OCI-M1 (cell line): Measurements from ENCODE around the gene CHST6.
"Not testable (repeated sequence)": the region's sequence is repeated elsewhere in the genome, so short reads cannot be mapped to it uniquely, and the experiment has no call there.

Experiments
- DNase-seq: peaks from one replicate; lab custom pipeline; 2025; lab: John Stamatoyannopoulos, UW

CHST6 gene

GRCh38 chr16:75495076-75495674 is at the start of gene CHST6:
Gene CHST6 (minus strand): TSS chr16:75495441. CDS start chr16:75479828, 15,613 bp downstream.
- DNase-seq = no peak

- DNase-seq = not testable (repeated sequence)
These were observed 47.2 kb upstream of the CHST6 start for GRCh38 chr16:75542462-75542861.

DNA sequence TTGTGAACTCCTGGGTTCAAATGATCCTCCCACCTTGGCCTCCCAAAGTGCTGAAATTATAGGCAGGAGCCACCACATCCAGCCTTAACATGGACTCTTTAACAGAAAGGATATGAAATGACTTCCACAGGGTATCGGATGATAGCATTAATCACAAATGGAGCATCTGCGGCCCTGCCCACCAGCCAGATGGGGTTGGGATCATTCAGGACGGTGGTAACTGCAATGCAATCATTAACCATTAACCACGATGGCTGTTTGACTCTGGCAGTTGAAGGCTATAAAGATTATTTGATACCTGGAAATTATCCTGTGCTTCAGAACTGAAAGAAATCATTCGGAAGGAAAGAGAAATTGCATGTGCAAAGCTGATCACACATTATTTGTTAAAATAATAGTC is 46.0 kb upstream of the CHST6 start:
- DNase-seq = no peak

DNA sequence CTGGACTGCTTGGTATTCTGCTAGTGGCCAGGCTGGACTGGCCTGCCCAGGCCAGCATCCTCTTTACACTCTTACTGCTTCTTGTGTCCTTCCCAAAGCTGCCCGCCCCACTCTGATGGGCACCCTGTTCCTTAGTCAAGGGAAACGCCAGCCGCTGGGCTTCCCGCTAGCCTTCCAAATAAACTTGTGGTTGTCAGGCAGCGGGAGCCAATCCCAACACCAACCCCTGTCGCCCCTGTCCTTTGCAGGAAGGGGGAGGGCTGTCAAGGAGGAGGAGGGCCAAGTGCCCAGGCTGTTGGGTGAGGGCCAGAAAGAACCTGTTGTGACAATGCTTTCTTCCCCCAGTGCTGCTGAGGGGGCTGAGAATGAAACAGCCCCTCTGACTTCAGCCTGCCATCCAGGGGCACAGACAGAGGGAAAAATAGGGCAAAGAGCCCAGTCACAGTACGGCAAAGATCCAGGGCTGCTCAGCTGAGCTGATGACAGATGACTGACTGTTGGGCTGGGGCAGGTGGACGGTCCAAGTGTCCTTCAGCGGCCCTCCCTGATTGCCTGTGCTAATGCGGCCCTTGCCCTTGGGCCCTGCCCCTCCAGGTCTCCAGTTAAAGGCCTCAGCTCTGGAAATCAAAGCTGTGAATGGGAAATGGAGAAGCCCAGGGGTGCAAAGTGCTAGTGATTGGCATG is 43.8 kb upstream of the CHST6 start:
- not testable (repeated sequence) for DNase-seq

DNA sequence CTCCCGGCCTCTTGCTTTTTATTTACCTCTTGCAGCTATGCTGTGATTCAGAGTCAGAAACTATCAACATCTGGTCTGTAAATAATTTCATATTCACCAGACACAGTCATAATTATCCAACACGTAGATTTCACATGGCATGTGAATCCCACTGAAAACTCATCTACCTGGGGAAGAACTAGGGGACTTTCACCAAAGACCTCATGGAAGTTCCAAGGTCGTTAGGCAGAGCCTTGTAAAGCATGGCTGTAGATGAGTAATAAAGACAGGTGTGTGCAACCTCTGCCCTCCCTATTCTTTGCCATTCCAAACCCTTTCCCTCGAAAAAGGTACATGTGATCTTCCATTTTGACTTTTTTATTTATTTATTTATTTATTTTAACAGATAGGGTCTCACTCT is 42.5 kb upstream of the CHST6 start:
- no peak for DNase-seq

DNA sequence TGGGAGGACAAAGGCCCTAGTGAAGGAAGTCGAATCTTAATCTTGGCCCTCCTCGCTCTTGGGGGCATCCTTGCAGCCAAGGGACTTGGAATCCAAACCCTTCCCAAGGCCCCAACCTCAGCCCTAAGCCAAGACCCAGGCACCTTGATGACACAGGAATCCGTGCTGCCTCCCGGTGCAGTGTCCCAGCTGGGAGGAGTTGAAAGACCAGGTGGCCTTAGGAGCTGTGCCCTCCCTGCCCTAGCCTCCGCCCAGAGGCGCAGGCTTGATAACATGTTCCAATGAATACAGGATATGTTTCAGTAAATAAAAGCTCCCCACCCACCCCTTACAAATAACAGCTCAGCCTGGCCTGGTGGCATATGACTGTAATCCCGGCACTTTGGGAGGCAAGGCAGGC is 40.7 kb upstream of the CHST6 start, which contains the start of gene CHST5:
CHST5 (minus strand) TSS at position 208 of the 400 bp plus-strand sequence. CDS start 5,724 bp downstream, outside the sequence.
- no peak for DNase-seq

GRCh38 chr16:75535211-75535843 is 40.1 kb upstream of the CHST6 start:
- no peak for DNase-seq

- no peak for DNase-seq
These were observed 39.4 kb upstream of the CHST6 start for GRCh38 chr16:75534560-75535205.

- no peak for DNase-seq
These were observed 37.5 kb upstream of the CHST6 start for GRCh38 chr16:75532791-75533190.

DNA sequence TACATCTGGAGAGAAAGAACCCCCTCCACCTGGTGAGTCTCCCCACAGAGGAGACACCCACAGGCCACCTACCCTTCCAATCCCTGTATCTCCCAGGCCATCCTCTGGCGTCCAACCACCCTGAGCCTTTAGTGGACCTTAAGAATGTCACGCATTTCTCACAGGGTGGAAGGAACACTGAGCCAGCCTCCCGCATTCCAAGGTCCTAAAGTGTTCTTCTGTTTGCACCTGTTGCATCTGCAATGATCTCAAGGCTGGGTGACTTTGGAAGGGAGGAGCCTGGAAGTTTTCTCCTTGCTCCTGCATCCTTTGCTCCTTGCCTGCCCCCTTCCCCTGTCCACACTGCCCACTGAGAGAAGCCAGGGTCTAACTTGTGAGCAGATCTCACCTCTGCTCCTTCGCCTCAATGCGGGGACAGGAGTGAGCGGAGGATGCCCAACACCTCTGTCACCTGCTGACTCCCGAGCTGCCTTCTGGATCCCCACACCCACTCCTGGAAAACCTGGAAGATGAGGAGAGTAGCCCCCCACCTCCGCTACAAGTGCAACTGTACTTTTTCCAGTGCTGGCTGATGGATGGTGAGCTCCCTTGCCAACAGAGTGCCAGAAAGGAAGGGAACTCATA is 37.0 kb upstream of the CHST6 start:
- no peak for DNase-seq

DNA sequence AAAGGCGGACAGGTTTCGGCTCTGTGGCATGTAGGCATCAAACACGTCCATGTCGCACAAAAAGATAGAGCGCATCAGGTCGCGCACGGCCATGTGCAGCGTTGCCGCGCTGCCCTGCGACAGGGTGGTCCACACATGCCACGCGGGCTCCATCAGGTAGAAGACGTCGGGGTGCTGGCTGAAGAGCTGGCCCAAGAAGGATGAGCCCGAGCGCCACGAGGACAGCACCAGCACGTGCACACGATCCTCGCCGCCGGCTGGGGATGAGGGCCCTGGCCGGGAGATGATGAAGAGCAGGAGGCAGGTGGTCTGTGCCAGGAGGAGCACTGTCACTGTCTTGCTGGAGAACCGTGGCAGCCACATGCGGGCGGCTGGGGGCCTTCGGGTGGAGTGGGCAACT is 34.7 kb upstream of the CHST6 start:
- DNase-seq = no peak

DNA sequence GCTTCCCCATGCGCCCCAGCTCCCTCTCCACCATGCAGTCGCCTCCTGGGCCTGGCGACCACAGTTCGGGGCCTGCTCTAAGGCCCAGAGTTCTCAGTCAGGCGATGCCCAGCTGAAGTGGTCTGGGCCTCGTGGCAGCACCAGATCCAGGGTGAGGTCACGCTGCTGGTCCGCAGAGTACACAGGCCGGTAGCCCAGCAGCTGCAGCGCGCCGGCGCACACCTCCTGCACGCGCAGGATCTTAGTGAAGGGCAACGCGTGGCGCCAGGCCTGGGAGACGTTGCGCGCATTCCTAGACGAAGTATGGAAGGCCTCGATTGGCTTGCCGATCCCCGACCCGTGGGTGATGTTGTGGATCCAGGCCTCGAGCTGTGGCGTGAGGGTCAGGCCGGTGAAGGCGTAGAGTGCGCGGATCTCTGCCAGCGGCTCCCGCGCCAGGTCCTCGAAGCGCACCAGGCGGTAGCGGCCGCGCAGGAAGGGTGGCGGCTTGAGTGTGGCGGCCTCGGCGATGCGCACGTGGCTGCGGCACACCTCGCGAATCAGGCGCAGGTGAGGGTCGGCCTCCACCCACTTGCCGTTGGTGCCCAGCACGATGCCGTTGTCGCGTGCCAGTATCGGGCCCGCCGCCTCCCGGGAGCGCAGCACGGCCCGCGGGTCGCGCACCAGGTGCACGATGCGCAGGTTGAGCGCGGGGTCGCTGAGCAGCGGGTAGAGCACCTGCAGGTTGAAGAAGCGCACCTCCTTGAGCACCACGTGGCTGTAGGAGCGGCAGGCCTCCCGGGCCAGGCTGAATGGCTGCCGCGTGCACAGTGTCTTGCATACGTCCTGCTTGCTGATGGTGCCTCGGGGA is 34.0 kb upstream of the CHST6 start:
- no peak for DNase-seq

GRCh38 chr16:75527825-75528299 is 32.6 kb upstream of the CHST6 start:
- DNase-seq = peak; percentile 13

GRCh38 chr16:75526032-75526790 is 31.0 kb upstream of the CHST6 start:
- DNase-seq = no peak

DNA sequence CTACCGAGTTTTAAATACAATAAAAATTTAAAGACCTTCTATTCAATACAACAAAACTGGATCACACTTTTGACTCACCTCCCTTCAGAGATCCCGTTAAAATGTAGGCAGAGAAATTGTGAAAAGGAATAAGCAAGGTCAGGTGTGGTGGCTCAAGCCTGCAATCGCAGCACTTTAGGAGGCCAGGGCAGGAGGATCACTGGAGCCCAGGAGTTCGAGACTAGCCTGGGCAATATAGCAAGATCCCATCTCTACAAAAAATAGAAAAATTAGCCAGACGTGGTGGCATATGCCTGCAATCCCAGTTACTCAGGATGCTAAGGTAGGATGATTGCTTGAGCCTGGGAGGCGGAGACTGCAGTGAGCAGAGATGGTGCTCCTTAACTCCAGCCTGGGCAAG is 23.9 kb upstream of the CHST6 start:
- no peak for DNase-seq

DNA sequence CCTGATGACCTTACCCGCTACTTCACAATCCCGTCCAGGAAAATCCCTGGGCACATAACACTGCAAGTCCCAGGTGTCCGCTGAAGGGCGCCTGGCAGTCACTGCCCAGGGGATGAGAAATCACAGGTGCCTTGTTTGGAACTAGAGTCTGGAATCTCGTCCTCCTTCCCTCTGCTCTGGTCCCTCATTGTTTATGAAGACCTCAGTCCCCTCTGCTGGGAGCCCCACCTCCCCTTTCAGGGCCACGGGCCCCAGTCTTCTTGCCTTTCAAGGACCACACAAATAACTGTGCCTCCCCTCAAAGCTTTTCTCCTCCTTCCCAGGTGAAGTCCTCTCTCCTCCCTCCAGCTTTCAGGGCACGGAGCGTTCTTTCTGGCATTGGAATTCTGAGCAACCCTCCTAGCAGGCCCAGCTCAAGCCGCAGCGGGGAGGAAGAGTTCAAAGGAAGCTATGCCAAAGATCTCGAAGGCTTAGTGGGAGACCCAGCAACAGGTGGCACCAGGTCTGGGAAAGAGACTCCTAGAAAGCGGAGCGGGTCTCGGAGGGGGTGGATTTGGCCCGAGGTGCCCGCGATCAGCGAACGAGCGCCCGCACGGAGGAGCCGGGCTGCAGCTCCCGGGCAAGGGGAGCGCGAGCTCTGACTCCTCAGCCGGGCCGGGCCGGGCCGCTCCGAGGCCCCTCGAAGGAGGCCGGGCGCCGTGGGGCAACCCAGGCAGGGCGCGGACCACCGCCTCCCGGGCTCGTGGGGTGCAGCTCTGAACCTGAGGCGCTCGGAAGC is 21.1 kb upstream of the CHST6 start:
- peak; percentile 32 for DNase-seq

DNA sequence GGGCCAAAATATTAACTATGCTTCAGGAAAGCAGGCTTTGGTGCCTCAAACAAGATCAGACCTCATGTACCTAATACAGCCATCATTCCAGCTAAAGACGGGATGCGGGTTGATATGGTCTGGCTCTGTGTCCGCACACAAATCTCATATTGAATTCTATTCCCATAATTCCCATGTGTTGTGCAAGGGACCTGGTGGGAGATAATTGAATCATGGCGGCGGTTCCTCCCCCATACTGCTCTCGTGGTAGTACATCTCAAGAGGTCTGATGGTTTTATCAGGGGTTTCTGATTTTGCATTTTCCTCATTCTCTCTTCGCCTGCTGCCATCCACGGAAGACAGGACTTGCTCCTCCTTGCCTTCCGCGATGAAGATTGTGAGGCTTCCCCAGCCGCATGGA is 19.1 kb upstream of the CHST6 start:
- DNase-seq = no peak

DNA sequence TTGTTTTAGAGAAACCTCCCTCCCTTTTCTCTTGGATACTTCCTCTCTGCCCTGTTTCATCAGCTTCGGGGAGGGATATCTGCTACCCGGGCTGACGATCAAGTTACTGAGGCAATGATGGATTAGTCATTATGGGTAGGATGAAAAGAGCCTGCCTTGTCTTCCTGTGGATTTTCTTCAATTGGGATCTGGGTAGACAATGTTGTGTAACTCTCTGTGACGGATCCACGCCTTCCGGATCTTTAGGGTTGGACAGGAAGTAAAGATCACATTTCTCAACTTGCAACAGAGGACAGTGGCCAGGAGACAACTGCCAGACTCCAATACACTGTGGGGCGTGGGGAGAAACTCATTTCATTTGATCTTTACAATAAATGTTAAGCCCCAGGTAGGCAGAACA is 11.3 kb upstream of the CHST6 start:
- no peak for DNase-seq

GRCh38 chr16:75506107-75506506 is 10.9 kb upstream of the CHST6 start:
- no peak for DNase-seq

- no peak for DNase-seq
These were observed 8.6 kb upstream of the CHST6 start for GRCh38 chr16:75503801-75504200.
